A549 (cell line): Measurements from ENCODE around the gene RAPGEF2. TPM values are rescaled to one million over a fixed set of nuclear protein-coding genes. Genes with fewer than 3 reads are reported as not detected.
A peak's percentile ranks its signal among the peaks of the same experiment; 100 is the strongest.

Experiments used
- ATAC-seq, 2 experiments: fragments of 200-7000 bp in 1 of 2; fragments of >200 bp in 1 of 2; cut with Nextera tagmentation in 1 of 2; cut with Tn5 transposase in 1 of 2; 3 replicates each; pipeline versions ENCODE4 v1.8.0 to v1.9.1; 2018 to 2020; ENCODE audit warnings: mild to moderate bottlenecking in 1 of 2, moderate library complexity in 1 of 2
- CTCF ChIA-PET: fragments of 300-600 bp; sonication (Branson Sonifier 250); formaldehyde crosslinking; extraction: SDS; loops from one replicate; lab custom pipeline; 2021; ENCODE audit warnings: antibody characterized with exemption, inconsistent platforms; lab: Yijun Ruan, JAX
- POLR2A ChIA-PET: fragments of 350-600 bp; formaldehyde crosslinking; extraction: SDS; loops from one replicate; lab custom pipeline; 2021; ENCODE audit warnings: antibody characterized with exemption, inconsistent platforms; lab: Yijun Ruan, JAX
- DNase-seq, 2 experiments: peaks; one replicate each; pipeline versions ENCODE4 v3.0.0 to v3.0.0-alpha.2; 2011 to 2016; ENCODE audit warnings: low read depth in 1 of 2, low spot score in 1 of 2
- FAIRE-seq: peaks from 2 replicates; lab custom pipeline; 2011; peaks lifted over from hg19 to GRCh38; lab: Jason Lieb, UNC
- H3K27ac ChIP-seq, 2 experiments: fragments of >200 bp; sonication (Bioruptor Twin); formaldehyde crosslinking; 3 replicates each; pipeline ENCODE4 v1.5.1; 2016 to 2017
- H3K4me1 ChIP-seq: fragments of >200 bp; sonication (Bioruptor Twin); formaldehyde crosslinking; 3 replicates; pipeline ENCODE4 v1.6.1; 2016
- H3K4me2 ChIP-seq: fragments of >200 bp; sonication (Bioruptor Twin); formaldehyde crosslinking; 3 replicates; pipeline ENCODE4 v1.6.1; 2016
- H3K4me3 ChIP-seq: fragments of >200 bp; sonication (Bioruptor Twin); formaldehyde crosslinking; 3 replicates; pipeline ENCODE4 v1.5.1; 2016
- H3K9me3 ChIP-seq: fragments of >200 bp; sonication (Bioruptor Twin); formaldehyde crosslinking; 3 replicates; pipeline ENCODE4 v1.6.1; 2016
- ATOH8 ChIP-seq: fragments of 250-450 bp; sonication (Bioruptor Pico); IDR thresholded peaks from 2 replicates; pipeline ENCODE4 v1.5.0; 2020; ENCODE audit warnings: low read depth, mild to moderate bottlenecking, moderate library complexity
- CBX8 ChIP-seq: fragments of 200-600 bp; sonication (generic); IDR thresholded peaks from 2 replicates; pipeline ENCODE4 v1.6.1; 2016
- CEBPB ChIP-seq, 2 experiments: fragments of >200 bp in 1 of 2; sonication (Bioruptor Twin) in 1 of 2; formaldehyde crosslinking in 1 of 2; IDR thresholded peaks; 2 replicates each; pipeline ENCODE4 v1.6.1; 2012 to 2016
- CHD2 ChIP-seq: fragments of 150-350 bp; IDR thresholded peaks from 2 replicates; pipeline ENCODE4 v1.6.1; 2014; ENCODE audit warnings: low read length; ENCODE audit not compliant: partially characterized antibody
- CTCF ChIP-seq: fragments of >200 bp; sonication (Bioruptor Twin); formaldehyde crosslinking; IDR thresholded peaks from 3 replicates; pipeline ENCODE4 v1.5.1; 2016
- EHMT2 ChIP-seq: fragments of 200-600 bp; sonication (generic); IDR thresholded peaks from 2 replicates; pipeline ENCODE4 v1.6.1; 2016; ENCODE audit warnings: antibody characterized with exemption, low read depth, mild to moderate bottlenecking, moderate library complexity
- ESRRA ChIP-seq: fragments of 150-350 bp; IDR thresholded peaks from 2 replicates; pipeline ENCODE4 v1.6.1; 2014; ENCODE audit warnings: mild to moderate bottlenecking, low read length, borderline replicate concordance
- FOSB ChIP-seq: fragments of 250-450 bp; sonication (Bioruptor Pico); IDR thresholded peaks from 2 replicates; pipeline ENCODE4 v1.5.0; 2020; ENCODE audit warnings: mild to moderate bottlenecking, moderate library complexity
- FOSL2 ChIP-seq, 2 experiments: fragments of 450-650 bp in 1 of 2; fragments of >200 bp in 1 of 2; sonication (Bioruptor Twin) in 1 of 2; formaldehyde crosslinking; IDR thresholded peaks; 2 replicates each; pipeline versions ENCODE4 v1.5.0 to v1.6.1; 2016 to 2020; ENCODE audit warnings: mild to moderate bottlenecking in 1 of 2, moderate library complexity in 1 of 2
- FOXS1 ChIP-seq: fragments of 250-450 bp; sonication (Bioruptor Pico); IDR thresholded peaks from 2 replicates; pipeline ENCODE4 v1.5.0; 2020; ENCODE audit warnings: mild to moderate bottlenecking, moderate library complexity
- GATA3 ChIP-seq: IDR thresholded peaks from 2 replicates; pipeline ENCODE4 v1.6.1; 2012; ENCODE audit warnings: borderline replicate concordance
- HMGXB4 ChIP-seq: fragments of 250-450 bp; sonication (Bioruptor Pico); IDR thresholded peaks from 2 replicates; pipeline ENCODE4 v1.5.0; 2021; ENCODE audit warnings: mild to moderate bottlenecking, moderate library complexity, borderline replicate concordance
- JUN ChIP-seq, 2 experiments: fragments of >200 bp; sonication (Bioruptor Twin); formaldehyde crosslinking; IDR thresholded peaks; 2 replicates in 1 of 2; 3 replicates in 1 of 2; pipeline ENCODE4 v1.6.1; 2016 to 2017
- JUNB ChIP-seq: fragments of >200 bp; sonication (Bioruptor Twin); formaldehyde crosslinking; IDR thresholded peaks from 2 replicates; pipeline ENCODE4 v1.6.1; 2016
- MAFK ChIP-seq: fragments of 450-650 bp; IDR thresholded peaks from 2 replicates; pipeline ENCODE4 v1.6.1; 2014; ENCODE audit not compliant: partially characterized antibody
- MAX ChIP-seq: IDR thresholded peaks from 2 replicates; pipeline ENCODE4 v1.6.1; 2012
- MAZ ChIP-seq: fragments of 150-350 bp; IDR thresholded peaks from 2 replicates; pipeline ENCODE4 v1.6.1; 2014; ENCODE audit warnings: antibody characterized with exemption, low read depth, low read length, borderline replicate concordance
- MYC ChIP-seq: IDR thresholded peaks from 2 replicates; pipeline ENCODE4 v1.6.1; 2012; ENCODE audit warnings: mild to moderate bottlenecking, inconsistent platforms, low read length, improper control_type of control experiment, borderline replicate concordance
- NR3C1 ChIP-seq: fragments of >200 bp; sonication (Bioruptor Twin); formaldehyde crosslinking; IDR thresholded peaks from 3 replicates; pipeline ENCODE4 v1.6.1; 2017
- PBX3 ChIP-seq: IDR thresholded peaks from 2 replicates; pipeline ENCODE4 v1.6.1; 2012
- PHF8 ChIP-seq: fragments of 200-600 bp; sonication (generic); IDR thresholded peaks from 2 replicates; pipeline ENCODE4 v1.6.1; 2016; ENCODE audit warnings: low read depth, mild to moderate bottlenecking, antibody characterized with exemption, moderate library complexity, borderline replicate concordance
- POLR2AphosphoS2 ChIP-seq: conservative IDR thresholded peaks from 2 replicates; pipeline ENCODE4 v1.6.1; 2012; ENCODE audit warnings: low read length, improper control_type of control experiment, inconsistent platforms
- RARB ChIP-seq: fragments of 250-450 bp; sonication (Bioruptor Pico); IDR thresholded peaks from 2 replicates; pipeline ENCODE4 v1.8.0; 2021; ENCODE audit warnings: mild to moderate bottlenecking, moderate library complexity
- REST ChIP-seq: fragments of 200-600 bp; sonication (generic); IDR thresholded peaks from 2 replicates; pipeline ENCODE4 v1.6.1; 2016; ENCODE audit warnings: antibody characterized with exemption, mild to moderate bottlenecking, moderate library complexity
- RNF2 ChIP-seq: fragments of 200-600 bp; sonication (generic); IDR thresholded peaks from 2 replicates; pipeline ENCODE4 v1.6.1; 2016; ENCODE audit warnings: low read depth, mild to moderate bottlenecking, antibody characterized with exemption, moderate library complexity, borderline replicate concordance
- SREBF2 ChIP-seq: fragments of 450-650 bp; IDR thresholded peaks from 2 replicates; pipeline ENCODE4 v1.6.1; 2014; ENCODE audit warnings: mild to moderate bottlenecking, moderate library complexity
- TP53 ChIP-seq: fragments of 250-450 bp; sonication (Bioruptor Pico); IDR thresholded peaks from 2 replicates; pipeline ENCODE4 v1.5.0; 2021; ENCODE audit warnings: mild to moderate bottlenecking, moderate library complexity
- ZC3H11A ChIP-seq: fragments of 450-650 bp; IDR thresholded peaks from 2 replicates; pipeline ENCODE4 v1.6.1; 2014; ENCODE audit warnings: antibody characterized with exemption, mild to moderate bottlenecking
- ZSCAN20 ChIP-seq: fragments of 250-450 bp; sonication (Bioruptor Pico); IDR thresholded peaks from 2 replicates; pipeline ENCODE4 v1.8.0; 2022; ENCODE audit warnings: mild to moderate bottlenecking, moderate library complexity
- WGBS: methylation state at CpG from one replicate; pipeline ENCODE4 v1.1.6; 2017; ENCODE audit errors: missing lambda C conversion rate; 5-methylcytosine and 5-hydroxymethylcytosine counted together
- polyA plus RNA-seq, 4 experiments: library from polyadenylated mRNA; depleted of rRNA in 3 of 4; stranded (reverse); fragments of >200 nt; fragmentation: RNase III in 1 of 4; extraction: RNeasy Plus Mini Kit Qiagen cat#74134 plus additional on column Dnase treatment in 1 of 4; gene quantifications; 2 replicates in 3 of 4; 3 replicates in 1 of 4; pipeline ENCODE4 v1.2.3, GENCODE V29; 2011 to 2017

RAPGEF2 gene
- polyA plus RNA-seq, 2 of the 4 experiments (the other 2 are of a cell fraction): 10.7 to 31.8 TPM

- peaks cover 49% of the 10 kb centered on the region for H3K4me1 ChIP-seq
- peak overlapping the region; percentile 73 for H3K27ac ChIP-seq
- ChIA-PET POLR2A (no interaction called here), CTCF (no interaction called here)
- DNase-seq: peak in 1 of 2 experiments; percentile 51
- FAIRE-seq: no peak
- no peaks in the 10 kb centered on the region for H3K9me3 ChIP-seq
- H3K4me3 ChIP-seq: no peak overlapping the region
- 13% methylated on average over 1 of the region's 1 CpG for WGBS
- peak overlapping the region; percentile 85 for H3K4me2 ChIP-seq
- TF ChIP-seq SREBF2: no peak
- TF ChIP-seq PBX3: no peak
- peak; percentile 30; the same call in 1 of the 2 replicates for TF ChIP-seq GATA3
- TF ChIP-seq JUNB: peak; percentile 30; the same call in 1 of the 2 replicates
- TF ChIP-seq TP53 (CRISPR knock-in tag): no peak
- TF ChIP-seq HMGXB4: no peak
- TF ChIP-seq REST: no peak
- TF ChIP-seq CEBPB (IDR thresholded peaks at IDR 0.05): peak in 1 of 2 experiments; percentile 6; a peak in 1 of 4 replicates
- no peak for TF ChIP-seq MAZ
- no peak for TF ChIP-seq EHMT2
- no peak for TF ChIP-seq ZC3H11A
- TF ChIP-seq MAX: no peak
- no peak for TF ChIP-seq CHD2
- no peak for TF ChIP-seq FOSL2 (IDR thresholded peaks at IDR 0.05)
- peak; percentile 60 for TF ChIP-seq FOSL2 (CRISPR knock-in tag; IDR thresholded peaks at IDR 0.05)
- no peak for TF ChIP-seq FOSB (CRISPR knock-in tag)
- peak; percentile 50 to 55; a peak in 2 of 6 replicates for ATAC-seq
Observed at GRCh38 chr4:159283696-159284095, 180.8 kb downstream of the RAPGEF2 start.

GRCh38 chr4:159284113-159284512 is 181.2 kb downstream of the RAPGEF2 start:
- H3K4me1 ChIP-seq: peaks cover 49% of the 10 kb centered on the region
- ATAC-seq: peak in 1 of 2 experiments; percentile 65; a peak in 3 of 6 replicates
- 58% methylated on average over 4 of the region's 4 CpGs for WGBS
- no peak overlapping the region for H3K4me3 ChIP-seq
- no peaks in the 10 kb centered on the region for H3K9me3 ChIP-seq
- H3K4me2 ChIP-seq: peak overlapping the region; percentile 85
- peak overlapping the region; percentile 73 for H3K27ac ChIP-seq
- ChIA-PET POLR2A (no interaction called here), CTCF (no interaction called here)
- FAIRE-seq: no peak
- DNase-seq: no peak
- TF ChIP-seq ATOH8: no peak
- TF ChIP-seq RARB (CRISPR knock-in tag): no peak
- no peak for TF ChIP-seq NR3C1
- no peak for TF ChIP-seq MAFK
- no peak for TF ChIP-seq FOXS1
- TF ChIP-seq MYC: no peak
- no peak for TF ChIP-seq CBX8
- no peak for TF ChIP-seq PHF8
- TF ChIP-seq JUN (IDR thresholded peaks at IDR 0.05): no peak
- no peak for TF ChIP-seq RNF2
- TF ChIP-seq JUNB: no peak
- TF ChIP-seq POLR2AphosphoS2: no peak
- TF ChIP-seq ZSCAN20 (CRISPR knock-in tag): no peak
- TF ChIP-seq CTCF: no peak
- no peak for TF ChIP-seq ESRRA
